NT2/D1 (cell line): ENCODE measurements around the gene RBPMS2.

Experiments used
- DNase-seq: peaks from one replicate; pipeline ENCODE4 v3.0.0-alpha.2; 2011; ENCODE audit warnings: low read depth, low spot score
- H3K27me3 ChIP-seq: 2 replicates; pipeline ENCODE4 v1.6.0; 2011; ENCODE audit warnings: mild to moderate bottlenecking; ENCODE audit not compliant: insufficient read length, insufficient read depth
- H3K36me3 ChIP-seq: 2 replicates; pipeline ENCODE4 v1.6.1; 2011; ENCODE audit warnings: mild to moderate bottlenecking, low read length, mixed read lengths; ENCODE audit not compliant: insufficient read depth, insufficient read length
- H3K4me1 ChIP-seq: 2 replicates; pipeline ENCODE4 v1.5.1; 2011; ENCODE audit not compliant: insufficient read depth, insufficient read length
- H3K4me3 ChIP-seq: 2 replicates; pipeline ENCODE4 v1.5.1; 2011; ENCODE audit warnings: low read depth; ENCODE audit not compliant: insufficient read length
- H3K9ac ChIP-seq: 2 replicates; pipeline ENCODE4 v1.6.0; 2011; ENCODE audit warnings: low read depth; ENCODE audit not compliant: insufficient read length
- H3K9me3 ChIP-seq: 2 replicates; pipeline ENCODE4 v1.5.1; 2011; ENCODE audit warnings: mild to moderate bottlenecking, low read length; ENCODE audit not compliant: insufficient read depth
- SUZ12 ChIP-seq: IDR thresholded peaks from 2 replicates; pipeline ENCODE4 v1.6.1; 2011; ENCODE audit not compliant: insufficient read length, insufficient read depth; ENCODE audit errors: extremely low read depth
- YY1 ChIP-seq: IDR thresholded peaks from 2 replicates; pipeline ENCODE4 v1.6.1; 2011; ENCODE audit not compliant: insufficient read length, insufficient read depth
- ZNF274 ChIP-seq: IDR thresholded peaks from 2 replicates; pipeline ENCODE4 v1.6.1; 2011; ENCODE audit warnings: mild to moderate bottlenecking, low read depth, low read length

RBPMS2 gene

GRCh38 chr15:64691896-64692565, 83.4 kb downstream of the RBPMS2 start:
- H3K27me3 ChIP-seq: no peaks in the 10 kb centered on the region
- peaks cover 78% of the 10 kb centered on the region for H3K36me3 ChIP-seq
- H3K4me1 ChIP-seq: peaks cover 10% of the 10 kb centered on the region
- H3K9me3 ChIP-seq: no peaks in the 10 kb centered on the region
- no peak for DNase-seq
- TF ChIP-seq SUZ12: no peak
- TF ChIP-seq YY1: no peak
- TF ChIP-seq ZNF274: no peak
- H3K4me3 ChIP-seq: no peak overlapping the region
- no peak overlapping the region for H3K9ac ChIP-seq

- no peaks in the 10 kb centered on the region for H3K27me3 ChIP-seq
- DNase-seq: no peak
- TF ChIP-seq YY1 (no peak), SUZ12 (no peak), ZNF274 (no peak)
- no peaks in the 10 kb centered on the region for H3K9me3 ChIP-seq
- peaks cover 81% of the 10 kb centered on the region for H3K36me3 ChIP-seq
- no peak overlapping the region for H3K4me3 ChIP-seq
- peaks cover 13% of the 10 kb centered on the region for H3K4me1 ChIP-seq
- no peak overlapping the region for H3K9ac ChIP-seq
Observed at GRCh38 chr15:64690578-64691296, 84.7 kb downstream of the RBPMS2 start.

DNA sequence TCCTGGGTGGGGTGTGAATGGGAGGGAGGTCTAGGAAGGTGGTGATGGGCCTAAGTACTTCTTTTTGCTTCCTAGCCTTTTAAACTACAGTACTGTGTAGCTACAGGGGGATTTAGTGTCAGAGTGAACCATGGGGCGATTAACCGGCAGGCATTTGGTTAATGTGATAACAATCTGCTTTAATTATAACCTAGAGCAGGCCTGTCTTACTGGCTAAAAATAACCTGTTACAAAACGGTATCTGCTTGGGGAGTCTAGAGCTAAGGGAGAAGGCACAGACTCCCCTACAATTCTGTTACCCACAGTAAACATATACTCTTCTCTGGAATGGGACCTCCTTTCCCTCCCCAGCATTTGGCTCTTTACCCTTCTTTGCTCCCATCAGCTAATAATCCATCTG, 85.4 kb downstream of the RBPMS2 start:
- TF ChIP-seq SUZ12: no peak
- TF ChIP-seq ZNF274: no peak
- no peak for TF ChIP-seq YY1
- Histone ChIP-seq H3K9me3 (no peaks in the 10 kb centered on the region), H3K4me3 (no peak overlapping the region), H3K9ac (no peak overlapping the region), H3K27me3 (no peaks in the 10 kb centered on the region), H3K4me1 (peaks cover 18% of the 10 kb centered on the region), H3K36me3 (peaks cover 74% of the 10 kb centered on the region)
- no peak for DNase-seq
